SU-DHL-6 (cell line): ENCODE measurements around the gene HOXB5.

Experiments
- H2AFZ ChIP-seq: fragments of 200-600 bp; sonication (generic); 2 replicates; pipeline ENCODE4 v1.6.1; 2014; ENCODE audit warnings: low read depth, mild to moderate bottlenecking, moderate library complexity, mixed read lengths, antibody characterized with exemption, low read length; ENCODE audit not compliant: severe bottlenecking
- H3F3A ChIP-seq: fragments of 200-600 bp; shearing (Covaris generic); 2 replicates; pipeline ENCODE4 v1.6.0; 2016; ENCODE audit warnings: antibody characterized with exemption, mild to moderate bottlenecking; ENCODE audit not compliant: insufficient read depth
- H3K27ac ChIP-seq: fragments of 200-600 bp; sonication (generic); 2 replicates; pipeline ENCODE4 v1.5.1; 2016; ENCODE audit warnings: low read depth, mild to moderate bottlenecking, low read length, moderate library complexity, mixed read lengths
- H3K27me3 ChIP-seq: fragments of 200-600 bp; sonication (generic), shearing (Covaris generic); 2 replicates; pipeline ENCODE4 v1.6.0; 2014; ENCODE audit warnings: mild to moderate bottlenecking, low read length
- H3K36me3 ChIP-seq: fragments of 200-600 bp; sonication (generic); 2 replicates; pipeline ENCODE4 v1.6.1; 2014; ENCODE audit warnings: mild to moderate bottlenecking, low read length, mixed read lengths
- H3K4me2 ChIP-seq: fragments of 300-600, 200-600 bp; shearing (Covaris generic), sonication (generic); 2 replicates; pipeline ENCODE4 v1.6.0; 2014; ENCODE audit warnings: low read length, low read depth, mild to moderate bottlenecking; ENCODE audit not compliant: poor library complexity, severe bottlenecking
- H3K4me3 ChIP-seq: fragments of 200-600 bp; sonication (generic); 2 replicates; pipeline ENCODE4 v1.5.1; 2014; ENCODE audit warnings: antibody characterized with exemption, low read length, mild to moderate bottlenecking, mixed read lengths; ENCODE audit not compliant: insufficient read depth, poor library complexity, severe bottlenecking
- H3K79me2 ChIP-seq: fragments of 200-600 bp; sonication (generic); 2 replicates; pipeline ENCODE4 v1.6.1; 2014; ENCODE audit warnings: mild to moderate bottlenecking, low read length, moderate library complexity; ENCODE audit not compliant: insufficient read depth
- H3K9ac ChIP-seq: fragments of 200-600 bp; sonication (generic); 2 replicates; pipeline ENCODE4 v1.7.0; 2014; ENCODE audit warnings: mild to moderate bottlenecking, low read length
- H3K9me2 ChIP-seq: fragments of 200-600 bp; sonication (generic); replicated peaks from 2 replicates; pipeline ENCODE4 v1.6.1; 2014; ENCODE audit warnings: low read length; ENCODE audit not compliant: insufficient read depth
- H3K9me3 ChIP-seq: fragments of 200-600 bp; sonication (generic); 2 replicates; pipeline ENCODE4 v1.6.1; 2014; ENCODE audit warnings: low read length, mixed read lengths; ENCODE audit not compliant: insufficient read depth
- H4K20me1 ChIP-seq: fragments of 200-600 bp; sonication (generic); 2 replicates; pipeline ENCODE4 v1.6.1; 2014; ENCODE audit warnings: low read depth, mild to moderate bottlenecking, antibody characterized with exemption, low read length, moderate library complexity, mixed read lengths
- CTCF ChIP-seq: fragments of 200-600 bp; sonication (generic); IDR thresholded peaks from one replicate; pipeline ENCODE4 v1.5.1; 2017; ENCODE audit warnings: antibody characterized with exemption, mild to moderate bottlenecking, low read length, moderate library complexity; ENCODE audit not compliant: insufficient read depth, poor library complexity, severe bottlenecking
- EZH2phosphoT487 ChIP-seq: fragments of 200-600 bp; sonication (generic), shearing (Covaris generic); conservative IDR thresholded peaks from 2 replicates; pipeline ENCODE4 v1.6.1; 2018; ENCODE audit warnings: mild to moderate bottlenecking, antibody characterized with exemption, low read length, moderate library complexity, mixed read lengths

The HOXB5 gene

GRCh38 chr17:48613862-48614694 lies 20.5 kb upstream of the HOXB5 start:
- no peak overlapping the region for H3K9ac ChIP-seq
- H3K36me3 ChIP-seq, result no peaks in the 10 kb centered on the region
- H3K27ac ChIP-seq, result no peak overlapping the region
- H2AFZ ChIP-seq, result no peak overlapping the region
- TF ChIP-seq CTCF (no peak), EZH2phosphoT487 (no peak)
- no peaks in the 10 kb centered on the region for H3F3A ChIP-seq
- no peaks in the 10 kb centered on the region for H3K27me3 ChIP-seq
- no peaks in the 10 kb centered on the region for H4K20me1 ChIP-seq
- H3K79me2 ChIP-seq, result no peaks in the 10 kb centered on the region
- no peaks in the 10 kb centered on the region for H3K9me2 ChIP-seq
- no peaks in the 10 kb centered on the region for H3K9me3 ChIP-seq
- no peak overlapping the region for H3K4me3 ChIP-seq
- no peak overlapping the region for H3K4me2 ChIP-seq

GRCh38 chr17:48612854-48613691 lies 19.5 kb upstream of the HOXB5 start:
- Histone ChIP-seq H3K4me3 (no peak overlapping the region), H3K79me2 (no peaks in the 10 kb centered on the region), H4K20me1 (no peaks in the 10 kb centered on the region), H3K9me3 (no peaks in the 10 kb centered on the region), H3K4me2 (no peak overlapping the region), H3K9me2 (no peaks in the 10 kb centered on the region), H2AFZ (no peak overlapping the region), H3K27ac (no peak overlapping the region), H3K27me3 (no peaks in the 10 kb centered on the region), H3K36me3 (no peaks in the 10 kb centered on the region), H3F3A (no peaks in the 10 kb centered on the region), H3K9ac (no peak overlapping the region)
- TF ChIP-seq EZH2phosphoT487 (no peak), CTCF (no peak)

- no peaks in the 10 kb centered on the region for H3K9me3 ChIP-seq
- no peaks in the 10 kb centered on the region for H3K27me3 ChIP-seq
- TF ChIP-seq CTCF, result no peak
- no peak for TF ChIP-seq EZH2phosphoT487
- H3K36me3 ChIP-seq, result no peaks in the 10 kb centered on the region
- H3K4me3 ChIP-seq, result no peak overlapping the region
- H3K9me2 ChIP-seq, result no peaks in the 10 kb centered on the region
- no peaks in the 10 kb centered on the region for H3F3A ChIP-seq
- H4K20me1 ChIP-seq, result no peaks in the 10 kb centered on the region
- no peaks in the 10 kb centered on the region for H3K79me2 ChIP-seq
- no peak overlapping the region for H3K27ac ChIP-seq
- no peak overlapping the region for H3K4me2 ChIP-seq
- H3K9ac ChIP-seq, result no peak overlapping the region
- H2AFZ ChIP-seq, result no peak overlapping the region
Observed at GRCh38 chr17:48612456-48612853, 18.9 kb upstream of the HOXB5 start.
